Measurements from ENCODE around the gene MPI.

Gene MPI, protein sequence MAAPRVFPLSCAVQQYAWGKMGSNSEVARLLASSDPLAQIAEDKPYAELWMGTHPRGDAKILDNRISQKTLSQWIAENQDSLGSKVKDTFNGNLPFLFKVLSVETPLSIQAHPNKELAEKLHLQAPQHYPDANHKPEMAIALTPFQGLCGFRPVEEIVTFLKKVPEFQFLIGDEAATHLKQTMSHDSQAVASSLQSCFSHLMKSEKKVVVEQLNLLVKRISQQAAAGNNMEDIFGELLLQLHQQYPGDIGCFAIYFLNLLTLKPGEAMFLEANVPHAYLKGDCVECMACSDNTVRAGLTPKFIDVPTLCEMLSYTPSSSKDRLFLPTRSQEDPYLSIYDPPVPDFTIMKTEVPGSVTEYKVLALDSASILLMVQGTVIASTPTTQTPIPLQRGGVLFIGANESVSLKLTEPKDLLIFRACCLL

DNA sequence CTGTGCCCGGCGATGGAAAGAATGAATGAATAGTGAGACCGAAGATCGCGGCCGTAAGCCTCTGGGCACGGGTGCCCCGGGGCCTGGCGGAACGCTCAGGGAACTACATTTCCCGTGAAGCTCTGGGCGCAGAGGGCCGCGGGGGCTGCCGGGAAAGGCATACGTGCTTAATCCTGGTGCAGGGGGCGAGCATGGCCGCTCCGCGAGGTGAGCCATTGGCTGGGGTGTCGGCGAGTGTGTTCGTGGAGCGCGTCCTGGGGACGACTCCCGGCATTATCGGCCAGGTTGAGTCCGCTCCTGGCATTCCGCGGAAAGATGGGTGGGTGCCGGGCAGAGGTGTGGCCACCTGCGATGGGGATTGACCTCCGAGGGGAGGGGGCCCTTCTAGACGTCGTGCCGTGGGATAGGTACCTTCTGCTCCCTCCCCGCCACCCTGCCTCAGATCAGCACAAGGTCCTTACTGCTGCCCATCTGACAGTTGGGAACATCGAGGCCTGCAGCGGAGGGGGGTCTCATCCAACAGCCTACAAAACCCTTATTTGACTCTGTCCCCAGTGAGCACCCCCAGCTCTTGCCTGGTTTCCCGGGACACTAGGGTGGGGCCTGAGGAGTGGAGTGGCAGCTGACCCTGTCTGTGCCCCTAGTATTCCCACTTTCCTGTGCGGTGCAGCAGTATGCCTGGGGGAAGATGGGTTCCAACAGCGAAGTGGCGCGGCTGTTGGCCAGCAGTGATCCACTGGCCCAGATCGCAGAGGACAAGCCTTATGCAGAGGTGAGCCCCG lies at the start of gene MPI:
MPI (plus strand) TSS at position 160 of the 782 bp plus-strand sequence; CDS start at position 192, 32 bp downstream.
- peak; percentile 69 to 89 for DNase-seq

DNA sequence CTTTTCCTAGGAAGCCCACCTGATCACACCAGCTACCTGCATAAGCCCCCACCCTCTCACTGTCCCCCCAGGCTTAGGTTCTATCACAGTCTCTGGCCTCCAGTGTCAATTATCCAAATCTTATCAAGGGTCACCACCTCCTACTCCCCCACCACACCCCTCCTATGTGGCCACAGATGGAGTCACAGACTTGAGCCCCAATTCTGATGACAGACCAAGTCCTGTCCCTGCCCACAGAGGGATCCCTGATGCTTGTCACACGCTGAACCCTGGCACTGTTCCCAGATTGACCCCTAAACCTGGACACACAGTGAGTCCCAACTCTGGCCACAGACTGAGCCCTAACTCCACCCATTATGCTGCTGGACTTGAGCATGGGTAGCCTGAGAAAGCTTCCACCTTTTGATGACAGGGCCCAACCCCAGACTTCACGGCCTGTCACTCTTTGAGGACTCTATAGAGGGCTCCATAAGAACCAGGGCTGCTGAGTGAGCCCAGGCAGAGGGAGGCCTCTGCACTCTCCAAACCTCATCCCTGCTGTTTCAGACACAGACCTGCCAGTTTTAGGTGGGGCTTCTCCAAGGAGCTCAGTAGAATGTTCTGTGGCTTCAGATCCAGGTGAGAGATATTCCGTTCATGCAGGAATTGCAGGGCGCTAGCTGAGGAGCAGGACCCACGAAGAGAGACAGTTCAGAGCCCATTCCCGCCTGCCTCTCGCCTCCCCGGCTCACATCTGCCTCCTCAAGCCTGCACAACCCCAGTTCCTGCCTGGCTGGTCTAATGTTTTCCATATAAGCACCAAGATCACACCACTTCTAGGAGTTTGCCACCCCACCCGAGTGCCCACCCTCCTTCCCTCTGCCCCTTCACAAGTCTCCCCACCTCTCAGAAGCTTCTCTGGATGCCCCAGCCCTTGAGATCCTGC lies 48.7 kb upstream of the MPI start:
- DNase-seq: no peak

DNA sequence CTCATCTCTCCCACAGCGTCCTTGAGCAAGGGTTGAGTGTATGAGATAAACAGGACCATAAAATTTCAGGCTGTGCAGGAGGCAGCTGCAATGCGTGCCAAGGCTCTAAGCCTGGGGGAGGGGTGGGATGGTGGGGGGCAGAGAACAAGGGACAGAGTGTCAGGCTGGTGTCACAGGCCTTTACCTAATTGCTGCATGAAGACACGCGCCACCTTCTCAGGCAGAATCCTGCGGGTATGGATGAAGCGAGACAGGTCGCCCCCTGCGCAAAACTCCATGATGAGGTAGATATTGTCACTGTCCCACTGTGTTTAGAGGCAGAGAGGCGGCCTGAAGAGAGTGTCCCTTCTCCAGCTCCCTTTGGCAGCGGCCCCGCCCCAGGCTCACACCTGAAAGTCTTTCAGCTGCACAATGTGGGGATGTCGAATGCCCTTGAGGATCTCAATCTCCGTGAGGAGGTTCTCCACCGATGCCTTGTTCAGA lies 47.9 kb upstream of the MPI start:
- no peak for DNase-seq

DNA sequence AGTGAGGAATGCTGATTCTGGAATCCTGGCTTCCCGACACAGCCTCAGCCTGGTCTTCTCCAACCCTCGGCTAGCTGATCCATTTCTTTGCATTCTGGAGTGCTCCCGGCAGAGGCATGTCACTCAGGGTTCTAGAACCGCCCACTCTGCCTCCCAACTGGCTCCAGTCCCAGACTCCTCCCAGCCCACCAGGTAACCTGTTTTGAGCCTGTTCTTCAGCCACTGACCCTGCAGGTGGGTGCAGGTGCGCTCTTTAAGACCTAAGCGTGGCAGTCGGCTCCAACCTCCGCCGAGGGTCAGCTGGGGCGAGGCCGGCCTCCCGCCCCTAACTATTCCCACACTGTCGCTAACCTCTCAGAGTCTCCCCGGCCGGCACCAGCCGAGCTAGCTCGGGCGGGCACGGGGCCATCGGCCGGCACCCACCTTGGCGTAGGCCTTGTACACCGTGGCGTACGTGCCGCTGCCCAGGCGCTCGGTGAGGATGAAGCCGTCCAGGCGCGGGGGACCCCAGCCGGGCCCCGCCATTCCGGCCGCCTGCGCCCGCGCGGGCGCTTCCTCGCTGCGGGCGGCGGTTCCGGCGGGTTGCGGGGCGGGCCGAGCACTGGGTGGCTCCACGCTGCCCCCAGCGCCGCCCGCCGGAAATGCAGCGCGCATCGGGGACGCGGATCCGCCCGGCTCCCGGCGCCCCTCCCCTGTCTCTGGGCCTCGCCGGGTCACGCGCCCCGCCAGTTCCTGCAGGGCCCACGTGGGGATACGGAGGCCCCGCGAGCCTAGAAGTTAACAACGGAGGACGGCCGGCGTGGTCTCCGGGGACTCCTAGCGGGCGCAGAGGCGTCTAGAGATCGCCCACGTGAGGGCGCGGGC lies 47.0 kb upstream of the MPI start, which contains the start of gene ULK3:
ULK3 (minus strand) TSS at position 576 of the 864 bp plus-strand sequence; CDS start at position 525, 51 bp downstream.
- peak; percentile 81 to 94 for DNase-seq

DNA sequence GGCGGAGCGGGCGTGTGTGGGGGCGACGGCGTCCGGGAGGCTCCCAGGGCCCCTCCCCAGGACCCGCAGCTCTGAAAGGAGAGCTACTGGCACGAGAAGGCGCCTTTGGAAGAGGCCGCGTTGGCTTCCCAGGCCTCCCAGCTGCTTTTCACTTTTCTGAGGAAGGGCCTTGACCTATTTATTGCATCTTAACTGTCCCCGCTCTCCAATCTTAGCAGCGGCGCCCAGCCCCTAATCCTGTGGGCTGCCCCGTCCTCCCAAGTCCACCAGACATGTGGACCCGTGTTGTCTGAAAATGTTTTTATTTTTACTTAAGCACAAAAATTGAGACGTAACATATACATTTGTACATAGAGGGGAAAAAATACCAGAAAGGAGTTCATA lies 46.4 kb upstream of the MPI start:
- no peak for DNase-seq

DNA sequence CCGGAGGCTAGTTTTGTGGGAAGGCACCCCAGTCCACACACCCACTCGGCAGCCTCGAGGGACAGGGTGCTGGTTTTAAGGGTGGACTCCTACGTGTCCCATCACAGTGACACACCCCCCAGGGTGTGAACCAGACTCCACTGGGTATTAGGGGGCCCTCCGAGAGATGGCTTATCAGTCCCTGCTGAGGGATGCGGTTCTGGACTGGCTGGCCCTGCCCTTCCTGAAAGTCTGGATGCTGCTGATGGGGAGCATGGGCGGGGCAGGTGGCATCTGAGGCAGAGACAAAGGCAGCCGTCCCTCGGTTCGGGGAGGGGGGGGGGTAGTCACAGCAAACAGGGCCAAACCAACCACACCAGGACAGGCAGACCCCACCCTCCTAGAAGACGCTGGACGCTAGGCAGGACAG lies 45.9 kb upstream of the MPI start:
- no peak for DNase-seq

DNA sequence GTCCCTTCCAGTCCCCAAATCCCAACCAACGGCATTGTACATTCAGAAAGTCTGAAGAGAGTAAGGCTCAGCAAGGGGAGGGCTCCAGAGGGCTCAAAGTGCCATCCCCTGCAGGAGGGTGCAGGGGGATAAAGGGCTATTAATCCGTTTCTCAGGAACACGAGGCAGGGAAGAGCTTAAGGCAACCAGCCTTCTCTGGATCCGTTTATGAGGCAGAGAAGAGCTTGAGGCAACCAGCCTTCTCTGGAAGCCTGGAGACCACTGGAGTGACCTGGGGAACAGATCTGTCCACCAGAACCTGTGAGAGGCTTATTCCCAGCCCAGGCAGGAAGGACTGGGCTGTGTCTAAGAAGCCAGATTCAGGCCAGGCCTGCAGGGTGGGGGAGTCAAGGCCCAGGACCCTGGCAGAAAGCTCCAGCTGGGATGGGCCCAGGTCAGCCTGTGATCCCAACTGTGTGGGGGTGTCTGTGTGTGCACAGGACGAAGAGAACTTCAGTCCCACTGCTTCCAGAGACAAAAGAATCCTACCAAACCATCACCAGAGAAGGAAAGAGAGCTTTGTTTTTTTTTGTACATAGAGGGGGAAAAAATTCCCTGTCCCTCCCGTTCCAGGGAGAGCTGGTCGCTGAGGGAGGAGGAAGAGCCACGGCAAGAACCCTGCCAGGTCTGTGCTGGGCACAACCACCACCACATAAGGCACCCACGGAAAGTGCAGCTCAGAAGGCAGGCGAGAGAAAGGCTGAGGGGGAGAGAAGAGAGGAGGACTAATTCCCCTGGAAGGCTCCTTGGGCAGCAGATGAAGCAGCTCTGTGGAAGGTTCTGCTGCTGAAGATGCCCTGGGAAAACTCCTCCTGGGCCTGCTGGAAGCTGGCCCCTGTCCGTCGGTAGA lies 45.3 kb upstream of the MPI start:
- DNase-seq: no peak

DNA sequence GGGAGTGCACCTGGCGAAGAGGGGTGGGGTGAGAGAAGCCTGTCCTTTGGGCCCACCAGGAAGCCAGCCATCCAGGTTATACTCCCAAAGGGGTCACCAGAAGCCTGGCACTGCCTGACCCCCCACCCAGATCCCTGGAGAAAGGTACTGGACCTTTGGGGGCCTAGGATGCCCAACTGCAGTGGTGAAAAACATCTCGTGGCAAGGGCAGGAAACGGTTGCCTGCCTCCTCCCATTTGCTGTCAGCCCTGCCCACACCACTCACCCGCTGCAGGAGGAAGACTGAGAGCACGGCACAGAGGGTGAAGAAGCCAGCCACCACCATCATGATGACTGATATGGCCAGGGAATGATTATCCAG lies 44.7 kb upstream of the MPI start:
- no peak for DNase-seq

DNA sequence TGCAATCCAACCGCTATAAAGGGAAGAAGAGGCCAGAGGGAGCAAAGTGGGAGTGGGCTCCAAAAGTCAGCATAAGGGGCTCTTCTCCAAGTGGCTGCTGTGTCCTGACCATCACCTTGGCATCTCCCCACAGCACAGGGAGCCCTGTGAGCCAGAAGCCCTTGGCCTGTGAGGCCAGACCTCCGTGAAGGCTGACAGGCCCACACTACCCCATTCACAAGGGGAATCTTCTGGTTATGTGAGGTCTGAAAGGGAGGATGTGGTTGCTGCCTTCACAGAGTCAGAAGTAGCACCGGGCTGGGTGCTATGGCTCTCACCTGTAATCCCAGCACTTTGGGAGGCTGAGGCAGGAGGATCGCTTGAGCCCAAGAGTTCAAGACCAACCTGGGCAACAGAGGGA lies 44.3 kb upstream of the MPI start:
- DNase-seq: no peak

DNA sequence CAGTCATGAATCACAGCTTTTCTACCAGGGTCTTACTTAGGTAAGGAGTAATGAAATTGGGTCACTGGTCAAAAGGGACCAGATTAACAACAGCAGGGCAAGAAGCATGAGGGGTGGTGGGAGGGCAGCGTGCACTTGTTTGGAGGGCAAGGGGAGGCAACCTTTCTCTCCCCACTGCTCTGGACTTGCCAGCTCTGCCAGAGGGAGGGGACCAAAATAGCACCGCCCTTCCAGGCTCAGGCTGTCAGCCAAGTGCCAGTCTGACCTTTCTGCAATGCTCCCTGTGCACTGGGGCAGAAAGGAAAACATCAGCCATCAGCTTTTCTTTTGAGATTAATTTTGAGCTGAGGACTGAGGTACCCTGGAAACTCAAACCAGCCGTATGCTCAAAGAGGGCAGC lies 42.4 kb upstream of the MPI start:
- no peak for DNase-seq

DNA sequence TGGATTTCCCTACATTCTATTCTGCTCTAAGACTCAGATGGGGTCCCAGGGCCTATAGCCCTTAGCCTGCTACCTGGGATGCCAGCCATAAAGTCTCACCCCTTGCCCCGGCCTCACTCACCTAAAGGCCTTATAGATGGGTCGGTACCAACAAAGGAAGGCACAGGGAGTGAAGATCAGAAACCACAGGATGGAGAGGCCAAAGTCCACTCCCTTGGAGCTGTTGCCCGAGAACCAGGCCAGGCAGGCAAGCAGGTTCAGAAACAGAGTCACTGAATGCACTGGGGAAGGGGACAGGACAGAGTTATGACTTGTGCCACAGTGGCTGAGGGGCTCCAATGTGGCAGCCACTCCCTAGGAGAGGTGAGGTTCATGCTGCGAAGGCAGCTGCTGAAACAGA lies 39.4 kb upstream of the MPI start:
- no peak for DNase-seq

DNA sequence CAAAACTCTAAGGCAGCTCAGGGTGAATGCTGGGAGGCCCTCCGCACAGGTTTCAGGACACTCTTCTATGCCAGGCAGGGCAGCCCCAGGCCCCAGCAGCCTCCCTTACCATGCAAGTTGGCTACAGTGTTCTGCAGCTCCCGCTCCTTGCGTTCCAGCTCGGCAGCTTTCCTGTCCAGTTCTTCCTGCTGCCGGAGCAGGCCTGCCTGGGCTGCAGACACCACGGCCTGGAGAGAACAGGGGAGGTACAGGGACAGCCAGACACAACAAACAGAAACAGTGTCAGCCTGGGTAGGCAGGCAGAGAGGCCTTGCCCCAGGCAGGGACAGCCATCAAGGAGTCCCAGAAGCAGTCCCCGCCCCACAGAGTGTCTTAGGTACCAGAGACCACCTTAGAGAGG lies 37.9 kb upstream of the MPI start:
- no peak for DNase-seq

DNA sequence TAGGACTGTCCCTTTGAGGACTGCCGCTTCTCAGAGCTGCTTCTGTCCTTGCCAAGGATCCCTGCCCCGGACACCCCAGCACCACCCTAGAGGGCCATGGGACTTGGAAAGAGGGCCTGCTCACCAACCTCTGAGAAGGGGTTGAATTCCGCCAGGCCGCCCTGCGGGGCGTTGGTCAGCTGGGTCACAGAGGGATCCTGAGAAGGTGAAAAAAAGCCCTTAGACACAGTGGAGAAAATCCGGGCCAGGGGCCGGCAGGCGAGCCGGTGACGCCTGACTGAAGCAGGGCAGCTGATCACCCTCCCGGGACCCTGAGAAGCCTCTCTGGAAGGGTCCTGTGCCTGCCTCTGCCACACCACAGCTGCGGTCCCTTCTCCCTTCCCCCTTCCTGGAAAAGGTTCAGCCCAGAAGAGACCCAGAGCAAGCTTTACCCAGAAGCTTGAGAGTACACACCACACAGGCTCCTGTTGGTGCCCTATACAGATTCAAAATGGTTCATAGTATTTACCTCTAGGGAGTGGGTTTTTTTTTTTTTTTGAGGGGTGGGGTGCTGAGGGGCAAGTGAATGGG lies 35.3 kb upstream of the MPI start:
- DNase-seq: no peak

DNA sequence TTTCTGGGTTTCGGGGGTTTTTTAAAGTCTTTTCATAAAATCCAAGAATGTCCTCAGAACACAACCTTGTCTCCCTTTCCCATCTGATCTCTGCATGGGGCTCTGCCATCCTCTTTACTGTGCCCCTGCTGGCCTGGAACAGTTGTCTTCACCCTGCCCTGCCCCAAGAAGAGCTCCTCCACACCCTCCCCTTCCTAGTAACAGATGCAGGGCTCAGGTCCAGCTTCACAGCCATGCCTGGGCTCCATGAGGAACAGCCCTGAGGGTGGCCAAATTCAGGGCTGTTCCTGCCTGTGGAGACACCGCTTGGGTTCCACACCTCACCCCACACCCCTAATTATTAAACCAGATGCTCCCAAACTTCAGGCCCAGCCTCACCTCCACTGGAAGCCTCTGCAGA lies 34.0 kb upstream of the MPI start:
- DNase-seq: no peak

DNA sequence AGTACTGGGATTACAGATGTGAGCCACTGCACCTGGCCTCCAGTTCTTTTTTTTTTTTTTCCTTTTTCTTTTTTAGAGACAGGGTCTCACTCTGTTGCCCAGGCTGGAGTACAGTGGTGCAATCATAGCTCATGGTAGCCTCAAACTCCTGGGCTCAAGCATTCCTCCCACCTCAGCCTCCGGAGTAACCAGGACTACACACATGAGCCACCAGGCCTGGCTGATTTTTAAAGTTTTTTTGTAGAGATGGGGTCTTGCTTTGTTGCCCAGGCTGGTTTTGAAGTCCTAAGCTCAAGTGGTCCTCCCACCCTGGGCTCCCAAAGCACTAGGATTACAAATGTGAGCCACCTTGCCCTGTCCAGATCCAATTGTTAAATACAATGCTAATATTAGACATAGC lies 33.3 kb upstream of the MPI start:
- no peak for DNase-seq

DNA sequence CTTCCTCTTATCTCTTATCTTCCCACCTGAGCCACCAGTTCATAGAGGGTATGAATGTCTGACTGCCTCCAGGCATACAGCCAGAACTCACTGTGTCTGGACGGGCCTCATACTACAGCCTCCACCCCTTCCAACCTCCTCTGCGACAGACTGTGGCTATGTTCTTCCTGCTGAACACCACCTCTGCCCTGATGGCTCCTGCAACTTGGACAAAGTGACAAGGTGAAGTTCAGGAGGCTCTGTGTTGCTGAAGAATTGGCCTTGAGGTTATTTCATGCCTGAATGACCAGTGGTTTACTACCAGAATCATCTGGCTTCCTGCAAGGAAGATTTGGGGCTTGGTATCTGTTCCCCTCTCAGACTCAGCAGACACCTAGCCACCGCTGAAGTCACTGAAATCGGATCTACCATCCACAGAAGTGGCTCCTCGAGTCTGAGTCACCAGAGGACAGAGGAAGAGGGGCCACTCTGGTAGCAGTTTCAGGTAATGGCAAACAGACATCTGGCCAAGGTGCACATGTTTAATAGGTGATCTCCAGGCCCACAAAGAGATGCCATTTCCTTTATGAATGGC lies 32.7 kb upstream of the MPI start:
- no peak for DNase-seq

DNA sequence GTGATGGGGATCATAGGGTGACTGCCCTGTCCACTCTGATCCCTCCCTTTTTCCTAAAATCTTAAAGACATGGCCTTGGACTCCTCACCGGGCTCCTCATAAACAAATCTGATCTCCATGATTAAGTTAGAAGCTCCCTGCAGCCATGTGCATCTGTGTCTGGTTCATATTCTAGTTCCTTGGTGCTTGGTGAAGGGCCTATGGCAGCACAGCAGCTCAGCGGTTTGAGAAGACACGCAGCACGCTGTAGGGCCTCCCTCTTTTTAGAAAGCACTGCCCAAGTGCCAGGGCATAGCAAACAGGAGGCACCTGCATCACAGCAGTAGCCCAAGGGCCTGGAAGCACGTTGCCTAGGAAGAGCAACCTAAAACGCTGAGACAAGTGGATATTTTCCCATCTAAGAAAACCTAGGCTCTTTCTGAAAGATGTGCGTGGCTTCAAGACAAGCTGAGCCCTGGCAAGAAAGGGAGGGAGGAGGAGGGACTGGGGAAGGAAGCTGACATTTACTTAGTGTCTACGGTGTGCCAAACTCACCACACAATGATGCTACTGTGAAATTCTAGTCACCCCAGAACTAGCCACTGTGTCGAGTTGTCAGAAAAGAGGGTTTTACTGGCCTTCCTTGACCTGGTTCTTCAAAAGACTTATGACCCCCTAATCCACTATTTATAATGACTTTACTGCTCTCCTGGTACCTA lies 32.0 kb upstream of the MPI start:
- no peak for DNase-seq

DNA sequence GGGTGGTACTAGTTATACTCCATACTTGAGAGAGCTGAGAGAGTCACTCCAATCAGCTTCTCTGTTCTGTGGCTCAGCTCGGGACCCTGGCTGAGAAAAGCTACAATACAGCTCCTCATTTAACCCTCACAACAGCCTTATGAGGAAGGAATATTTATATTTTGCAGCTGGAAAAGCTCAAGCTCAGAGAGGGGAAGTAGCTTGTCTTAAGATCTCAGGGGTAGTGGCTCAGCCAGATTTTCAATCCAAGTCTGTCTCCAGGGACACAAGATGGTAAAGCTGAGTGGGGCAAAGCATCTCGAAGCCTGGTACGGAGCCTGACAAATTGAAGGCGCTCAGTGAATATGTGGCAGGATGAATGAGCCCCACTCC lies 31.5 kb upstream of the MPI start:
- no peak for DNase-seq

DNA sequence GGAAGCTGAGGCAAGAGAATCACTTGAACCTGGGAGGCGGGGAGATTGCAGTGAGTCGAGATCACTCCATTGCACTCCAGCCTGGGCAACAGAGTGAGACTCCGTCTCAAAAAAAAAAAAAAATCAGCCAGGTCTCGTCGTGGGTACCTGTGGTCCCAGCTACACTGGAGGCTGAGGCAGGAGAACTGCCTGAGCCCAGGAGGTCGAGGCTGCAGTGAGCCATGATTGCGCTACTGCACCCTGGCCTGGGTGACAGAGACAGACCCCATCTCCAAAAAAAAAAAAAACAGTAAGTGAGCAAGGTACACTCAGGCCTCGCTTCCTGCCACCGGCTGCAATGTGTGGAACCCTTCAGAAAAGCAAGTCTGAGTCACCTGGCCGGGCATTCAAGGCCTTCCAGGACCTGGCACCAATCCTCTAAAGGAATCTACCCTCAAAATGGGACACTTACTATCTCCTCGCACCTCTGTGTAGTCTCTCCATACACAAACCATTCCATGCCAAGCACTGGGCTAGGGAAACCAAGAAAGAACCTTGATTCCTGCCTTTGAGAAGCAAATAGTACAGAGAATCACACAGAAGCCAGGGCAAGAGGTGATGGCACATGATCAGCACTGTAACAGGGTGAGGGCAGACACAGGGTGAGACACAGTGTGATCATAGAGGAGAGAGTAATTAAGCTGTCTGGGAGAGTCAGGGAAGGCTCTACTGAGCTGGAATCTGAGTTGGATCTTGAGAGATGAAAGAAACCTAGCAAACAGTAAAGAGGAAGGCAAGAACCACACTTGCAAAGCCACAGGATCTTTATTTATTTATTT lies 26.4 kb upstream of the MPI start:
- DNase-seq: no peak
